Activated gamma-delta T cell (primary cell): ENCODE data around the gene ACSF3.
"Not testable (repeated sequence)": the region's sequence is repeated elsewhere in the genome, so short reads cannot be mapped to it uniquely, and the experiment has no call there.

ENCODE experiments used
- DNase-seq: peaks from one replicate; lab custom pipeline; 2025; lab: John Stamatoyannopoulos, UW

Gene ACSF3

DNA sequence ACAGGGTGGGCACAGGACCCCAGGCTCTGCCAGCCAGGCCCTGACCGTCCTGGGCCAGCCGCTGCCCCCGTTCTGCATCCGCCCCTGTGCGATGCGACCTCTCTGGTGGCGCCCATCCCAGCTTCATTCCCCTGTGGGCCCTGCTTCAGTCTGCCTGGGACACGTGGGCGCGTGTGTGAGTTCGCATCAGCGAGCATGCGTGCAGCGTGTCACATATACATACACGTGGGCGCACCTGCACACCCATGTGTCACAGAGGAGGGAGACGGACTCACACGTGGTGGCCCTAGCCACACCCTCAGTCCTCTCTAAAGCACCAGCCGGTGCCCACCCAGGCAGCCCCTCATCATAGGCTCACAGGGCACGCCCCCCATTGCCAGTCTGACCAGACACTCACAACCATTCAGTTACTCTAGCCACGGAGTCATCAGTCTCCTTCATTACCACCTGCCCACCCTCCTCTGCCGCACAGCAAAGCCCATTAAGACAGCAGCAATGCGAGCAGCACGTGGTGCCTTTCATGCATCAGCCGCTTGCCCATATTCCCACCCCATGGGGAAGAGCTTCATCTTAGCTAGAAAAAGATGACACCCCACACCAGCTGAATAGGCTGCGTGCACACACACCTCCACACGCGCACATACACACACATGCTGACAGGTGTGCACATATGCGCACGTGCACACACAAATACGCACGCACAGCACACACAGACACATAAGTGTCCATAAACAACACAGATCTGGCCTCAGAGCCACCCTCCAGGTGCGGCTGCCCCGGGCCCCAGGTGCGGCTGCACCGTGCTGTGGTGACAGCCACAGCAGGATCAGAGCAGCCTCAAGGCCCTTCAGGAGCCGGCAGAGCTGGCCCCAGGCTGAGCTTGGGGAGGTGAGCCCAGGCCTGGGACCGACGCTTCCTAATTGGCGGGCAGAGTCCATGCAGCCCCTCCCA, 68.4 kb downstream of the ACSF3 start:
- no peak for DNase-seq

DNA sequence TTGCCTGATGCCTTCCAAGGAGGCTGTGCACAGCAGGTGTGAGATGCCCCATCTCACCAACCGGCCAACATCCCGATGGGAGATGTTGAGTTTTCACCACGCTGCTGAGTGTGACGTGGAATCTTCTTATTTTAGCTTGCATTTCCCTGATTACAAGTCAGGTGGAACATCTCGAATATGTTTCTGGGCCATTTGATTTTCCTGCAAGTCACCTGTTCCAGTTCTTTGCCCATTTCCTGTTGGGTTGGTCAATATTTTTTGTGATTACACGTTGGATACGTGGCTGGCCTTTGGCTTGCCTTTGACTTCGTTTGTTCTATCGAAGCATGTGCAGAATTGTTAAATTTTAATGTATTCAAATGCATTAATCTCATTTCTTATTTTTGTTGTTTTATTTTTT, 69.6 kb downstream of the ACSF3 start:
- DNase-seq = no peak

DNA sequence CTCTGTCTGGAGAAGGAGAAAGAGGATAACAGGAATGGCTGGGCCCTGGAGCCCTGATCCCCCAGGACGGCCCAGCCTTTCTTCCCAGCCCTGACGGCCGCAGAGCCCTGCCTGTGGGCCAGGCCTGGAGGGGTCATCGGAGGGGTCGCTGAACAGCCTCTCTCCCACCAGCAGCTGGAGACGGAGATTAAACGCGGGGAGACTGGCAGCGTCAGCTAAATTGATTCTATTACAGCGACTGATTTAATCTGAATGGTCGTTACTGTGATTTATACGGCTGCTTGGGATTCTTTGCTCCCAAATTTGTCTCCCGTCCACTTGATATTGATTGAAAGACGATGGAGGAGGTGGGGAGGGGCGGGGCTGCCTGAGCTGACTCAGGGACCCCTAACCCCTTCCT, 70.8 kb downstream of the ACSF3 start:
- no peak for DNase-seq

DNA sequence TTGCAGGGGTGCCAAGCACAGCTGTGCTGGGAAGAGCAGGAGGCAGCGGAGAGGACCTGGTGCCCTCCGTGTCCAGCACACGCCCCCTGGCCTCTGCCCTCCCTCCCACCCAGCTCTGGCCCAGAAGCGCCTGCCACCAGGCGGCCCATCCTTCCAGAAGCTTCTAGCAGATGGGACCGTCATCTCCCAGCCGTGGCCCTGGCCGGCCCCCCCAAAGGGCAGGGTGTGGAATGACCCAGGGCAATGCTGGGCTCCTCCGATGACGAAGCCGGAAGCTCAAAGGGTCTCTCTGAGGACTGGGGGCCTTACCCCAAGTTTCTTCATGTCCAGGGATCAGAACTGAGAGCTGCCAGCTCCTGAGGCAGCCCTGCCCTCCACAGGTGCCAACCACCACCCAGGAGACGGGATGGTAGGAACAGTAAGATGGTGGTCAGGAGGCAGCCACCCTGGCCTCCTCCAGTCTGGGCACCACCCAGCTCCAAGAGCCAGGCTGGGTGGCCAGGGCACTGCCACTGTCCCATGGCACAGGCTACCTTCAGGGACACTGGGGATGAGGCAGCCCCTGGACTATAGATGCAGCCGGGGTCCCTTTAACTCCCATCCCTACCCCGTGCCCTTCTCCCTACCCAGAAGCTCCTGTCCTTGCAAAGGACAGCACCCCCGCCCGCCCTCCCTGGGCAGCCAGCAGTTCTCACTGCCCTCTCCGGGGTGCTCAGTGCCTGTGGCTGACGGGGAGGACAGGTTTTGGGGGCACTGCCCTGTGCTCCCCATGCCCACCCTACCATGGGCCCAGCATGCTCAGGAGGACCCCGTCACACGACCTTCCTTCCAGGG, 71.4 kb downstream of the ACSF3 start:
- no peak for DNase-seq

DNA sequence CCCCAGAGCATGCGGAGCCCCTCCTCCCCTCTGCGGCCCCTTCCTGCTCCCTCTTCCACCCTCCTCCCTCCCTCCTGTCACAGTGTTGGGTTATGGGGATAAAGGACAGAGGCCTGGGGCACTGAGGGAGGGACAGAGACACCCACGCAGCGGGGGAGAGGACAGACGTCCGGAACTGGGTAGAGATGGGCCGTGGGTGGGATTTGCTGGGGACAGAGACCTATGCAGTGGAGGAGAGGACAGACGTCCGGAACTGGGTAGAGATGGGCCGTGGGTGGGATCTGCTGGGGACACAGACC, 72.0 kb downstream of the ACSF3 start:
- DNase-seq = not testable (repeated sequence)

DNA sequence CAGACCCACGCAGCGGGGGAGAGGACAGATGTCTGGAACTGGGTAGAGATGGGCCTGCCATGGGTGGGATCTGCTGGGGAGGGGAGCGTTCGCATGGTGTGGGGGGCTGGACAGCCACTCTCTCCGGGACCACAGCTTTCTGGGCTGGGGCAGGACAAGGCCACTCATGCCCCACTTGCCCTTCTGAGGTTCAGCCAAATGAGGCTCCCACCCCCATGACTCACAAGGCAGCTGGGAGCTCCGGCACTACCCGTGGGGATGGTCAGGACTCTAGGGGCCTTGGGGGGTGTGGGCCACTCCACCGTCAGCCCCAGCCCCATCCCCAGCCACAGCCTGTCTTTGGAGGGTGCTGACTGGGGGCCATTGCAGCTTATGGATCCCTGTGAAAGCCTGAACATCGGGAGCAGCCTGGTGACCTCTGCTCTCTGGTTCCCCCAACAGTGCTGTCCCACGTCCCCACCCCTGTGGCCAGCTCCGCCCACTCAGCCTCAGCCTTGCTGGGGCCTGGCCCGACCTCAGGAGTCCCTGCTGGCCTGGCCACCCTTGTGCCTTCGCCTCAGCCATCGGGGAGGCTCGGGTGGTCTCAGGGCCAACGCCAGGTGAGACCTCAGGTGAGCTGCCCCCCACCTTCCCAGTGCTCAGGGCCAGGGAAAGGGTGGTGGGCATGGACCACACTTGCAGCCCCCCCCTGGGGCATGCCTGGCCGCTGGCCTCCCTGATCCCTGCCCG, 73.2 kb downstream of the ACSF3 start:
- no peak for DNase-seq

DNA sequence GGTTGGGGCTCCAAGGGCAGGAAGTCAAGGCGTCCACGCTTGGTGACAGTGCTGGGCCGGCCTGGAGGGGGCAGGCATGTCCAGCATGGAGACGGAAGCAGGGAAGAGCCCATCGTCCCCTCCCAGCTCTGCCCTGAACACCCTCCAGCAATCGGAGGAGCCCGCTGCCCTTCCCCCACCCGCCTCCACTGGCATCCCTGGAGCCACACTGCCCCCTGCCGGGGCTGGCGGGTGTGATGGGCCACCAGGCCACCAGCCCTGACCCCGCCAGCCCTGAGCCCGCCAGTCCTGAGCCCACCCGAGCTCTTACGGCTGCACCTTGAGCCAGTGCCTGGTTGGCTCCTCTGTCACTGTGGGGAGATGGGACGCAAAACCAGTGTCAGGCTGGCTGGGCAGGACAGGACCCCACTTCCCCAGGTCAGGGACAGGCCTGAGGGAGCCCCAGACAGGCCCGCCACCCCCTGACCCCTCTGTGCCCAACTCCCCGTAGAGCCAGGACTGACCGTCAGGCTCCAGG, 73.8 kb downstream of the ACSF3 start:
- DNase-seq = peak; percentile 49

DNA sequence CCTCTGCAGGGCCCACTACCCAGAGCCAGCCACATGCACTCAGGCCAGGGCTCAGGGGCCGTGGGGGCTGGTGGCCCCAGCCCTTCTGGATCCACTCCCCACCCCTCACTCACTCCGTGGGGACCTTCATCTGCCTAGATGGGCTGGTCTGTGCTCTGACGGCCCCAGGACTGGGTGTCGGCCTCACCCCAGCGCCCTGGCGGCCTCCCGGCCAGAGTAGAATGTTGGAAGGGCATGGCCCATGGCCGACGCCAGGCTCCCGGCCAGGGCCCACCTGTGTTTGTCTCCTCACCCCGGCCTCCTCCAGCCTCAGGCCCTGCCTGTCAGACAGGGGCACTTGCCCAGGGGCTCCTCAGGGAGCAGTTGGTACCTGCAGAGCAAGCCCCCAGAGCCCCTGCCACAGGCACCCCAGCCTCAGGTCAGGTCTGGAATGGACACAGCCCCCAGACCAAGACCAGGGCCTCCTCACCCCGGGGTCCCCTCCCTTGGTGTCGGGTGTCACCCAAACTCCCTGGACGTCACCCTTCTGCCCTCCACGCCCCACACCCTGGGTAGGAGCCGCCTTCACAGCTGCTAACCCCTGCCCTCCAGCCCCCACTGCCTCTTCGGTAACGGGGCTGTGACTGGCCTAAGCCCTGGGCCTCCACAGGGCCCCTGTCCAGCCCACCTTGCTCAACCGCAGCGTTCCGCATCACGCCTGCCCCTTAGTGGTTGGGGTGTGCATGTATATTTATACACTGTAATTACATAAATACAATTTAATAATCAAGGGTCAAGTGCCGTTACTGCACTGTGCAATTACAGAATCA, 74.9 kb downstream of the ACSF3 start:
- no peak for DNase-seq

DNA sequence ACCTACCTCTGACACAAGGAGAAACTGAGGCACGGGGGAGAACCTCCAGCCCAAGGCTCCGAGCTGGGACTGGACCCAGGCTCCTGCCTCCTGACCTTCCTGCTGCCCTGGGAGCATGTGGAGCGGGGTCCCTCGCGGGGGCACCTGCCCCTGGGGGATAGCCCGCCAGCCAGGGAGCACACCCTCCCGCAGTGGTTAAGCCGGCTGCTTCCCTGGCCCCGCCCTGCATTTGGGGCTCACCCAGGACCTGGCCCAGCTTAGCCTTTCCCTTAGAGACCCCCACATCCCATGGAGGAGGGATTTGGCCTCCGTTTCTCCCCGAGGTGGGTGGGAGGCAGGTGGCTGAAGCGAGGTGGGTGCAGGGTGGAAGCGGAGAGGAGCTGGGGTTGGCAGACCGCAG, 76.1 kb downstream of the ACSF3 start:
- DNase-seq = no peak

DNA sequence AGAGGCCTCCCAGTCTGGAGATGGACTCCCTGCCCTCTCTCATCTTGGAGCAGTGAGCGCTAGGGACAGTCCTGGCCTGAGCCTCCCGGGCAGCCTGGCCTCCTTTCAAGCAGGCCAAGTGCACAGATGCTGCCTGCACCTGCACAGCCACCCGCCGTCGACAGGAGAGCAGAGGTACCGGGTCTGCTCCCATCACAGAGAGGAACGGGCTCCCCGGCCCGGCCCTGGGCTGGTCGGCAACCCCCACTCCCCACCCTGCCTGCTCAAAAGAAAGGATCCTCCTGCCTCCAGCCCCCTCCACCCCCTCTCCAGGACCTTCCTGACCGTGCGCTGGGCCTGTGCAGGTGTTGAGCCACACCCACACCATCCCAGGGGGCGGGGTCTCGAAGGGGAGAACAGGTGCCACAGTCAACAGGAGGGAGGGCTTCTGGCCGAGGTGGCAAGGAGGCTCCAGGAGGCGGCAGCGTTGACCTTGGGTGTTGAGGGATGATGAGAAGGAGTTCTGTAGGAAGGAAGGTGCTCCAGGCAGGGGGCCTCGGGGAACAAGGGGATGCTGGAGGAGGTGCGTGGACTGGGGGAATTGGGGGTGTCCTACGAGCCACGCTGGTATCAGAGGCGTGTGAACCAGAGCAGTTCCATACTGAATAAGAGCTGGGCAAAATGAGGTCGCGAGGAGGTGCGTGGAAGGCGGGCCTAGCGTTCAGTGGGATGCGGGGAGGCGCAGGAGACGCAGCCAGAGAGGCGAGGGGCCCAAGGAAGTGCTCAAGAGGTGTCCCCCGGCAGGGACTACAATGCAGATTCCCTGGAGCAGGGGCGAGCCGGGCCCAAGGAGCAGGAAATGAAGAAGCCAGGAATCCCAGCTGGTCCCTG, 76.9 kb downstream of the ACSF3 start:
- no peak for DNase-seq

DNA sequence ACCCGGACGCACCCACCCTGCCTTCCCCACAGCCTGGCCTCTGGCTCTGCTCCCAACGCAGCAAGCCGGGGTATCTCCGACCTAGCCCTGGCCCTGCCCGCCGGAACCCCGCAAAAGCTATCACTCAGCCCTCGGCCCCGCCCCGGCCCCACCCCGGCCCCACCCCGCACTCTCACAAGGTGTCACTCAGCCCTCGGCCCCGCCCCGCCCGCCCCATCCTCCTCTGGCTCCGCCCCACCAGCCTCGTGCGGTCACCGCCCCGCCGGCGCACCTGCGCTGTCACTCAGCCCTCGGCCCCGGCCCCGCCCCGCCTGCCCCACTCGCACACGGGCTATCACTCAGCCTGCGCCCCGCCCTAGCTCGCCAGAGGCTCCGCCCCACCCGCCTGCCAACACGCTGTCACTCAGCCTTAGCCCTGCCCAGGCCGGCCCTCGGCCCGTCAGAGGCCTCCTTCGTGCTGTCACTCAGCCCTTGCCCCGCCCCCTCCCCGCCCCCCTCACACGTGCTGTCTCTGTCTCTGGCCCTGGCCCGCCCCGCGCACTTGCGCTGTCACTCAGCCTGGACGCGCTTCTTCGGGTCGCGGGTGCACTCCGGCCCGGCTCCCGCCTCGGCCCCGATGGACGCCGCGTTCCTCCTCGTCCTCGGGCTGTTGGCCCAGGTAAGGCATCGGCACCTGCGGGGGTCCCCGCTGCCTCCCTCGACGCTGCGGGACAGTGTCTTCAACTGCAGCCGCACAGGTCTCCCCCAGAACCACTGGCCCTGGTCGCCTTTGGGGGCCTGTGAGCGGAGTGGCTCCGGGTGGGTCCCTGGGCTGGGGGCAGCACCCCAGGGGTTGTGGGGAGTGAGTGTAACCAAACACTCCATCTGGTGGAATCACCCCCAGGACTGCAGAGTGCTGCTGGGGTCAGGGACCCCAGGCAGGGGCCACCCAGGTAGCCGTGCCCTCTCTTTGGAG, 77.8 kb downstream of the ACSF3 start, which contains the start of gene CDH15:
Gene CDH15 (plus strand): TSS at position 533 of the 955 bp plus-strand sequence. CDS start 84 bp downstream, at position 617.
- peak; percentile 88 for DNase-seq

DNA sequence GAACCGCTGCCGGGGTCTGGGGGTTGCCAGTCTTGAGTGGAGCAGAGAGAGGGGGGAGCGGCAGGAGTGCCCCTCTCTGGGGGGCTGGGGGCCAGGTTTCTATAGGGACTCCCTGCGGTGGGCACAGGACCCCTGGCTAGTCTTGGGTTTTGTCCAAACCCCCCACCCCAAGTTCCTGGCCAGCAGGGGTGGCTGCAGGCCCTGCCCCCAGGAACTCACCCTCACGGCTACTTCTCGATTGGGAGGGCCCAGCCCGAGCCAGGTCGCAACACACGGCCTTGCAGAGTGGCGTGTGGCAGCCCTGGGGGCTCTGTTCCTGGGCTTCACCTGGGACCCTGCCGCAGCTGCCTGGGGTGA, 78.5 kb downstream of the ACSF3 start:
- DNase-seq = no peak

DNA sequence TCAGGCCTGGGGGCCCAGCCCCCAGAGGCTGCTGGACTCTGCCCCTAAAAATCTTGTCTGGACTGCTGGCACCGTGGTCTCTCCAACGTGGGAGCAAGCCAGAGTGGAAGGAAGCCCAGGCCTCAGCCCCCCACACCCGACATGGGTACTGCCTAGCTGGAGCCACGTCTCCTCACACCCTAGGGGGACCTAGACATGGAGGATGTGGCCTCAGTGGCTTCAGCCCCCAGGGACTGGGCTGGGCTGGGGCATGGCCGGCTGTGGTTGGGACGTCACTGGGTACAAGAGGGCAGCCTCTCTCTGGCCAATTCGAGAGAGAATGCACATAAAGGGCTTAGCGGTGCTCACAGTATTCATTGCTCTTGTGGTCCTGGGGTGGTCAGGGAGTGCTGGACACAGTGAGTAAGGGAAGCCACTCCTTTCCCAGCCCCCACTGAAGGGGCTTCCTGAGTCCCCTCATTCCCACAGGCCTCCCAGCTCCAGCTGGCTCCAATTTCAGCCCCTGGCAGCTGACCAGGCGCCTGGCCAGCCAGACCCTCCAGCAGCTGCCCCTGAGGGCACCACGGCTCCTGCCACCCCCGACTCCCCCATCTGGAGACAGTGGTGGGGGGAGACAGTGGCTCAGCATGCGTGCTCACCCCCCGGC, 79.0 kb downstream of the ACSF3 start:
- DNase-seq = no peak

DNA sequence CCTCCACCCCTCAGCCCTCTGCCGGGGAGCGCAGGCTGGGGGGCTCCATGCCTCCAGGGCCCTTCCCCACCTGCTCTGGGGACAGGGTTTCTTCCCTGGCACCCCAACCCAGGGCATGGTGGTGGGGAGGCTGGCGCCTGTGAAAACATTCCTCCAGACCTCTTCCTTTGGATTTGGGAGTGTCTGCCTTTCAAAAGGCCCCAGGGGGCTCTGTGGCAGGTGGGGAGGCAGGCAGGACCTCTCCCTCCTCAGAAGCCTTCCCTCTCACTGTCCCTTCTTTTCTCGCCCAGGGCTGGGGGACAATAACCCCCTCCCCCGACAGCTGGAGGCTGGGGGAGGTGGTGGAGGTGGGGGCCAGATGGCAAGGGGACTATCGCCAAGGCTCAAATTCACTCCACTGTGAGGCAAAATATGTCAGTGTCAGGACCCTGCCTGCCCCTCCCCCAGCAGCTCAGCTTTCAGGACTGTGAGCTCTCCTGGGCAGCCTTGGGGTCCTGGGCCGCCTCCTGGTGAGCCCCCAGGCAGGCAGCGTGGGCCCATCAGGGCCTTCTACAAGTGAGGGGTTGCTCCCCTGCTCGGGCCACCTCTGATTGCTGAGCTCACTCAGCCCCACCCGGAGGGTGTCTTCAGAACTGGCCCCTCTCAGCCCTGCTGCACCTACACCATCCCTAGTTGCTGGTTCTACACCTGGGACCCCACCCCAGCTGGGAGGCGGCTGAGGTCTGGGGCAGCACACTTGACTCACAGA, 79.7 kb downstream of the ACSF3 start:
- no peak for DNase-seq

DNA sequence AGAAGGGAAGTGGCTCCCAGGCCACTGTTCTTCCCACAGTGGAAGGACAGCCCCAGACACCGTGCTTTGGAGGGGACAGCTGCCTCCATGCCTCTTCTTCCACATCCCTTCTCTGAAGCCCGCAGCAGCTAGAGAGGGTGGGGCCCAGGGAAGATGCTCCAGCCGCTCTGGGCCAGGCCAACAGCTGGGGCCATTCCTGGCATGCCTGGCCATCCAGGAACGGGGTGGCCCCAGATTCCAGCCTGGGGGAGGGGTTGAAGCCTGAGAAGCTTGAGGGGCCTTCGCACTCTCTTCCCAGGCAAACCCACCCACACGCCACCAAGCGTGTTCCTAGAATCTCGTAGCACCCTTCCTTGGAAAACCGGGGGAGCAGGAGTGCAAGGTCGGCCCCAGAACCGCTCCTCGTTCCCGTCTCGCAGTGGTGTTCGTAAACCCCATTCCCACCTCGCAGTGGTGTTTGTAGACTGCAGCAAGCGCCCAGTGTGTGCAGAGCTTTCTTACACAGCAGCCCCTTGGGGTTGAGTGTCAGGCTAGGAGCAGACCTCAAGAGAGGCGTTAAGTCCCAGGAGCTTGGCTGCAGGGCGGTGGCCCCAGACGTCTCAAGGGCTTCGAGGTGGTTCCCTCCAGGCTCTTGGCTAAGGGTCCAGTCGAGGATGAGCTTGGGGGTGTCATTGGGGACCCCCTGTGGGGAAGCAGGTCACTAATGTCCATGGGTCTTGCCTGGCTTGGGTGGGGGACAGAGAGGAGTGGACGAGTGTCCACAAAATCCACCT, 80.6 kb downstream of the ACSF3 start:
- DNase-seq = no peak

DNA sequence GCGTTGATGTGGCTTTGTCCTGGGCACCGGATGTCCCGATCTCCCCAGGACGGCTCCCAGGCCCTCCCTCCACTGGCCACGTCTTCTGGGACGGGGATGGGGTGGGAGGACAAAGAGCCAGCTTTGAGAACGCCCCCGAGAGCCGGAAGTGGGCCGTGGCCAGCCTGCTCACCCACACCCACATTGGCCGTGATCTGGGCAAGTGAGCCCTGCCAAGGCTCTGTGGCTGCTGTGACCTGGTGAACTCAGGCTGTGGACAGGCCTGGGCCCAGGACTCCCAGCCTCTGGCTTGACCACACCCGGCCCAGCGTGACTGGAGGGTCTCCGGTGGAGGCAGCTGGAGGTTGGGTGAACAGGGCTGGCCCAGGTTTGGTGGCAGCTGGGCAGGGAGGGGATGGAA, 81.2 kb downstream of the ACSF3 start:
- DNase-seq = no peak
